H1 (cell line): ENCODE measurements around the gene SYNJ2. TPM values are rescaled to one million over a fixed set of nuclear protein-coding genes. Genes with fewer than 3 reads are reported as not detected.

Experiments
- CTCF ChIA-PET: fragments of 300-600 bp; sonication (Branson Sonifier 250); formaldehyde crosslinking; loops from one replicate; lab custom pipeline; 2021; ENCODE audit not compliant: partially characterized antibody; lab: Charles Lee
- POLR2A ChIA-PET: fragments of 300-600 bp; sonication (Branson Sonifier 250); formaldehyde crosslinking; loops from one replicate; lab custom pipeline; 2021; ENCODE audit warnings: inconsistent platforms; ENCODE audit not compliant: partially characterized antibody; lab: Charles Lee
- DNase-seq, 2 experiments: peaks; one replicate each; pipeline versions ENCODE4 v3.0.0 to v3.0.0-alpha.2; 2010 to 2022; ENCODE audit warnings: low spot score in 2 of 2, low read depth in 1 of 2, mixed read lengths in 1 of 2
- FAIRE-seq: peaks from 2 replicates; lab custom pipeline; 2011; peaks lifted over from hg19 to GRCh38; lab: Jason Lieb, UNC
- H2AFZ ChIP-seq: 2 replicates; pipeline ENCODE4 v1.8.1; 2012; ENCODE audit warnings: low read length, inconsistent platforms
- H2AK5ac ChIP-seq: 2 replicates; pipeline ENCODE4 v1.6.1; 2013; ENCODE audit warnings: low read depth, low read length
- H2BK120ac ChIP-seq: replicated peaks from 2 replicates; pipeline ENCODE3; 2013; ENCODE audit warnings: low read depth, low read length, inconsistent platforms
- H2BK12ac ChIP-seq: 2 replicates; pipeline ENCODE4 v1.6.1; 2013; ENCODE audit warnings: low read depth, low read length
- H2BK15ac ChIP-seq: 2 replicates; pipeline ENCODE4 v1.6.1; 2013; ENCODE audit warnings: low read length
- H2BK20ac ChIP-seq: 2 replicates; pipeline ENCODE4 v1.6.1; 2013; ENCODE audit warnings: low read length
- H2BK5ac ChIP-seq: 2 replicates; pipeline ENCODE4 v1.6.1; 2013; ENCODE audit warnings: low read depth, low read length
- H3K14ac ChIP-seq: 2 replicates; pipeline ENCODE4 v1.6.1; 2013; ENCODE audit warnings: inconsistent platforms; ENCODE audit not compliant: insufficient read length
- H3K18ac ChIP-seq: 2 replicates; pipeline ENCODE4 v1.6.1; 2013; ENCODE audit warnings: low read length; ENCODE audit errors: extremely low read depth
- H3K23ac ChIP-seq: 2 replicates; pipeline ENCODE4 v1.6.1; 2013; ENCODE audit warnings: inconsistent platforms; ENCODE audit not compliant: insufficient read length
- H3K23me2 ChIP-seq: 2 replicates; pipeline ENCODE4 v1.6.1; 2013; ENCODE audit warnings: low read depth, low read length
- H3K27ac ChIP-seq: 2 replicates; pipeline ENCODE4 v1.6.1; 2011; ENCODE audit warnings: low read depth, low read length, inconsistent platforms
- H3K27me3 ChIP-seq, 4 experiments: replicated peaks in 1 of 4; 1 replicate in 1 of 4; 2 replicates in 3 of 4; pipeline versions ENCODE4 v1.6.1 to v1.8.1; 2011 to 2013; ENCODE audit warnings: low read length in 3 of 4, mild to moderate bottlenecking in 3 of 4, inconsistent platforms in 2 of 4, mixed read lengths in 2 of 4, moderate library complexity in 1 of 4; ENCODE audit not compliant: control insufficient read depth in 3 of 4, insufficient read depth in 3 of 4; ENCODE audit errors: extremely low read depth in 1 of 4
- H3K36me3 ChIP-seq, 4 experiments: 2 replicates each; pipeline versions ENCODE4 v1.6.1 to v1.8.1; 2011 to 2013; ENCODE audit warnings: mild to moderate bottlenecking in 4 of 4, low read length in 3 of 4, moderate library complexity in 2 of 4, control low read depth in 1 of 4, inconsistent platforms in 1 of 4; ENCODE audit not compliant: insufficient read depth in 4 of 4, control insufficient read depth in 2 of 4
- H3K4ac ChIP-seq: replicated peaks from 2 replicates; pipeline ENCODE3; 2013; ENCODE audit warnings: low read length, low read depth, mixed read lengths, inconsistent platforms; ENCODE audit not compliant: insufficient read length
- H3K4me1 ChIP-seq, 4 experiments: replicated peaks in 1 of 4; 1 replicate in 1 of 4; 2 replicates in 3 of 4; pipeline versions ENCODE4 v1.6.1 to v1.8.1; 2011 to 2013; ENCODE audit warnings: low read length in 3 of 4, inconsistent platforms in 2 of 4, mixed read lengths in 1 of 4; ENCODE audit not compliant: insufficient read depth in 4 of 4, control insufficient read depth in 3 of 4
- H3K4me2 ChIP-seq, 2 experiments: 2 replicates each; pipeline versions ENCODE4 v1.6.1 to v1.8.1; 2011 to 2013; ENCODE audit warnings: low read depth in 2 of 2, low read length in 2 of 2, control low read depth in 1 of 2, inconsistent platforms in 1 of 2, mild to moderate bottlenecking in 1 of 2; ENCODE audit not compliant: insufficient read depth in 1 of 2
- H3K4me3 ChIP-seq, 4 experiments: fragments of 200-600, 300-600 bp in 1 of 4; sonication (generic), shearing (Covaris generic), sonication (Bioruptor Twin) in 1 of 4; 2 replicates each; pipeline versions ENCODE4 v1.5.1 to v1.8.1; 2011 to 2016; ENCODE audit warnings: low read length in 4 of 4, low read depth in 3 of 4, control low read depth in 2 of 4, inconsistent platforms in 2 of 4, mild to moderate bottlenecking in 2 of 4, mixed read lengths in 1 of 4, moderate library complexity in 1 of 4; ENCODE audit not compliant: insufficient read depth in 2 of 4; ENCODE audit errors: extremely low read depth in 1 of 4
- H3K56ac ChIP-seq: replicated peaks from 2 replicates; pipeline ENCODE3; 2013; ENCODE audit warnings: low read depth, mild to moderate bottlenecking, mixed read lengths, low read length, inconsistent platforms; ENCODE audit not compliant: insufficient read length
- H3K79me1 ChIP-seq: 2 replicates; pipeline ENCODE4 v1.6.1; 2013; ENCODE audit warnings: low read depth, low read length, control low read depth
- H3K79me2 ChIP-seq, 2 experiments: 2 replicates each; pipeline versions ENCODE4 v1.6.1 to v1.8.1; 2012 to 2013; ENCODE audit warnings: low read length in 2 of 2, mild to moderate bottlenecking in 2 of 2, inconsistent platforms in 1 of 2; ENCODE audit not compliant: insufficient read depth in 2 of 2, control insufficient read depth in 1 of 2
- H3K9ac ChIP-seq, 4 experiments: replicated peaks in 1 of 4; 1 replicate in 1 of 4; 2 replicates in 3 of 4; pipeline versions ENCODE4 v1.6.1 to v1.8.1; 2011 to 2013; ENCODE audit warnings: low read depth in 3 of 4, low read length in 3 of 4, control low read depth in 2 of 4, mild to moderate bottlenecking in 2 of 4, moderate library complexity in 2 of 4, inconsistent platforms in 1 of 4; ENCODE audit errors: extremely low read depth in 1 of 4
- H3K9me3 ChIP-seq, 2 experiments: 2 replicates each; pipeline versions ENCODE4 v1.6.1 to v1.8.1; 2012 to 2013; ENCODE audit warnings: mild to moderate bottlenecking in 2 of 2, moderate library complexity in 2 of 2, control low read depth in 1 of 2, inconsistent platforms in 1 of 2, low read depth in 1 of 2, low read length in 1 of 2, mixed read lengths in 1 of 2; ENCODE audit not compliant: insufficient read depth in 2 of 2
- H4K20me1 ChIP-seq, 2 experiments: replicated peaks in 1 of 2; 2 replicates each; pipeline versions ENCODE3 to v1.8.1; 2011 to 2013; ENCODE audit warnings: inconsistent platforms in 2 of 2, low read length in 2 of 2, mild to moderate bottlenecking in 1 of 2; ENCODE audit not compliant: insufficient read depth in 2 of 2, control insufficient read depth in 1 of 2
- H4K5ac ChIP-seq: 2 replicates; pipeline ENCODE4 v1.6.1; 2013; ENCODE audit warnings: low read length, low read depth, mixed read lengths, inconsistent platforms; ENCODE audit not compliant: insufficient read length
- H4K8ac ChIP-seq: 2 replicates; pipeline ENCODE4 v1.8.0; 2013; ENCODE audit warnings: mild to moderate bottlenecking, moderate library complexity, low read length, inconsistent platforms; ENCODE audit not compliant: insufficient read depth; ENCODE audit errors: extremely low read depth
- H4K91ac ChIP-seq: replicated peaks from 2 replicates; pipeline ENCODE3; 2013; ENCODE audit warnings: low read length, mixed read lengths, inconsistent platforms; ENCODE audit not compliant: insufficient read length
- FOSL1 ChIP-seq: IDR thresholded peaks from 2 replicates; pipeline ENCODE4 v1.6.1; 2011; ENCODE audit warnings: mild to moderate bottlenecking, low read depth, low read length, moderate library complexity; ENCODE audit not compliant: insufficient read depth
- NANOG ChIP-seq: IDR thresholded peaks from 2 replicates; pipeline ENCODE4 v1.6.1; 2011; ENCODE audit warnings: low read length, low read depth, mild to moderate bottlenecking, inconsistent platforms; ENCODE audit not compliant: insufficient read depth, poor library complexity, severe bottlenecking
- RAD21 ChIP-seq, 2 experiments: IDR thresholded peaks in 1 of 2; conservative IDR thresholded peaks in 1 of 2; 2 replicates each; pipeline ENCODE4 v1.6.1; 2011; ENCODE audit warnings: low read depth in 2 of 2, low read length in 2 of 2, improper control_type of control experiment in 1 of 2, inconsistent platforms in 1 of 2, mild to moderate bottlenecking in 1 of 2, moderate library complexity in 1 of 2
- RNF2 ChIP-seq: fragments of 200-900, 300-1000 bp; sonication (generic); IDR thresholded peaks from 2 replicates; pipeline ENCODE4 v1.7.1; 2016; ENCODE audit warnings: borderline replicate concordance, low read depth, mild to moderate bottlenecking, antibody characterized with exemption, low read length; ENCODE audit not compliant: poor library complexity, severe bottlenecking; ENCODE audit errors: missing control alignments
- RXRA ChIP-seq: IDR thresholded peaks from 2 replicates; pipeline ENCODE4 v1.6.1; 2011; ENCODE audit warnings: low read depth, mild to moderate bottlenecking, low read length, moderate library complexity; ENCODE audit not compliant: insufficient read depth
- SIX5 ChIP-seq: IDR thresholded peaks from 2 replicates; pipeline ENCODE4 v1.6.1; 2011; ENCODE audit warnings: mild to moderate bottlenecking, low read depth, low read length
- SP4 ChIP-seq: IDR thresholded peaks from 2 replicates; pipeline ENCODE4 v1.6.1; 2012; ENCODE audit warnings: low read length, inconsistent platforms
- SRF ChIP-seq: IDR thresholded peaks from 2 replicates; pipeline ENCODE4 v1.6.1; 2011; ENCODE audit warnings: mild to moderate bottlenecking, low read depth, low read length, moderate library complexity
- SUZ12 ChIP-seq: fragments of 200-600 bp; sonication (generic); IDR thresholded peaks from 2 replicates; pipeline ENCODE4 v1.6.1; 2012; ENCODE audit warnings: mild to moderate bottlenecking, inconsistent platforms, low read length, moderate library complexity, mixed read lengths
- TBP ChIP-seq: IDR thresholded peaks from 2 replicates; pipeline ENCODE4 v1.6.1; 2011; ENCODE audit warnings: low read depth, low read length, improper control_type of control experiment
- WGBS, 2 experiments: shearing (Covaris generic) in 1 of 2; methylation state at CpG; one replicate each; pipeline versions ENCODE4 v1.1.6 to v1.1.7; 2013 to 2015; ENCODE audit warnings: low lambda C conversion rate in 2 of 2, mixed read lengths in 2 of 2, inconsistent platforms in 1 of 2, low coverage in 1 of 2, missing lambda C conversion rate in 1 of 2; ENCODE audit not compliant: insufficient replicate concordance in 2 of 2, insufficient coverage in 1 of 2, insufficient read length in 1 of 2; ENCODE audit errors: extremely low coverage in 1 of 2, missing lambda C conversion rate in 1 of 2; 5-methylcytosine and 5-hydroxymethylcytosine counted together
- polyA plus RNA-seq, 7 experiments: library from polyadenylated mRNA; depleted of rRNA in 3 of 7; stranded (reverse) in 5 of 7; unstranded in 2 of 7; fragments of >200 nt in 5 of 7; fragments of 200-250 nt in 2 of 7; gene quantifications; 1 replicate in 5 of 7; 2 replicates in 1 of 7; 4 replicates in 1 of 7; pipeline versions ENCODE4 v1.2.1 to v1.2.3, GENCODE V29; 2011 to 2013; ENCODE audit warnings: missing spikeins in 2 of 7, mixed read lengths in 2 of 7
- total RNA-seq: library from RNA; stranded (reverse); fragmentation: NEBNext Ultra II Directional; extraction: Animal tissue kit (Norgen Biotek cat#: 25700); gene quantifications from 2 replicates; pipeline ENCODE4 v1.2.1, GENCODE V29; 2021
- TF ChIP-seq, protein P1 (sequence below): IDR thresholded peaks from 2 replicates; pipeline ENCODE4 v1.6.1; 2012; ENCODE audit warnings: inconsistent platforms

Gene SYNJ2
- total and polyA plus RNA-seq, 2 of the 8 experiments (the other 6 are each of a cell fraction or from before 2014, with no cell fraction given), result 3.7 to 13.9 TPM

DNA sequence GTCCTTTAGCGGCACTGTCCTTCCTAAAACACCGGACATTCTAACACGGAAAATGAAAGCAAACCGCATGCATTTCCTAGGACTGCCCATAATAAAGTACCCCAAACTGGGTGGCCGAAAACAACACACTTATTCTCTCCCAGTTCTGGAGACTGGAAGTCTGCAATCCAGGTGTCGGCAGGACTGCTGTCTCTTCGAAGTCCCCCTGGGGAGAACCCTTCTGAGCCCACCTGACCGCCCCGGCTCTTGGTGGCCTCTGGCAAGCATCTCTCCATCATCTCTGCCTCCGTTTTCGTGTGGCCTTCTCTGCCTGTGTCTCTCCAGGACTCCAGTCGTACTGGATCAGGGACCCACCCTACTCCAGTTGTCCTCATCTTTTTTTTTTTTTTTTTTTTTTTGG is 55.4 kb downstream of the SYNJ2 start:
- no peak overlapping the region for H2AK5ac ChIP-seq
- H3K79me1 ChIP-seq, result no peaks in the 10 kb centered on the region; the same call in 1 of the 2 replicates
- no peak overlapping the region for H3K18ac ChIP-seq
- no peak overlapping the region for H3K14ac ChIP-seq
- H2BK12ac ChIP-seq, result no peak overlapping the region
- no peak overlapping the region for H4K5ac ChIP-seq
- peaks cover 0 to 10% (median 6%) of the 10 kb centered on the region in 4 experiments; a peak in 5 of 7 replicates for H3K4me1 ChIP-seq
- H4K20me1 ChIP-seq, result peaks cover 0 to 3% of the 10 kb centered on the region in 2 experiments
- peaks cover 3% of the 10 kb centered on the region; the same call in 1 of the 2 replicates for H3K23me2 ChIP-seq
- no peak overlapping the region for H2BK20ac ChIP-seq
- H2BK5ac ChIP-seq, result no peak overlapping the region
- no peak overlapping the region for H3K9ac ChIP-seq
- no peaks in the 10 kb centered on the region for H3K36me3 ChIP-seq
- ChIA-PET POLR2A (no interaction called here), CTCF (interaction anchor here (0.7 to 3.3 kb wide), 4 partner anchors 12 to 419 kb away, joined by 3 to 15 read pairs (median 4); no protein-coding TSS in a partner anchor)
- no peak overlapping the region for H4K8ac ChIP-seq
- H3K27me3 ChIP-seq, result no peaks in the 10 kb centered on the region
- 94% methylated on average over 12 of the region's 12 CpGs; no CpG with 5 or more reads in 1 of the 2 experiments for WGBS, 2 experiments
- H3K4me2 ChIP-seq, result no peak overlapping the region
- no peak overlapping the region for H4K91ac ChIP-seq
- no peak overlapping the region for H2AFZ ChIP-seq
- H3K23ac ChIP-seq, result no peak overlapping the region
- no peak overlapping the region for H2BK120ac ChIP-seq
- H3K9me3 ChIP-seq, result no peaks in the 10 kb centered on the region
- no peak overlapping the region for H3K27ac ChIP-seq
- H3K79me2 ChIP-seq, result no peaks in the 10 kb centered on the region
- FAIRE-seq (no peak), DNase-seq (no peak)
- H3K4me3 ChIP-seq, result no peak overlapping the region
- no peak overlapping the region for H3K56ac ChIP-seq
- no peak overlapping the region for H3K4ac ChIP-seq
- no peak overlapping the region for H2BK15ac ChIP-seq
- no peak for TF ChIP-seq TBP
- TF ChIP-seq FOSL1, result no peak
- TF ChIP-seq SIX5, result no peak
- TF ChIP-seq SP4, result no peak
- no peak for TF ChIP-seq SRF
- TF ChIP-seq NANOG, result no peak
- TF ChIP-seq RNF2, result no peak
- no peak for TF ChIP-seq RXRA
- TF ChIP-seq SUZ12, result no peak
- no peak for TF ChIP-seq RAD21 (IDR thresholded peaks at IDR 0.05 in 1 of 2, conservative IDR thresholded peaks at IDR 0.05 in 1 of 2; ENCODE audit: low read depth in 2 of 2, low read length in 2 of 2)
- TF ChIP-seq, protein P1, sequence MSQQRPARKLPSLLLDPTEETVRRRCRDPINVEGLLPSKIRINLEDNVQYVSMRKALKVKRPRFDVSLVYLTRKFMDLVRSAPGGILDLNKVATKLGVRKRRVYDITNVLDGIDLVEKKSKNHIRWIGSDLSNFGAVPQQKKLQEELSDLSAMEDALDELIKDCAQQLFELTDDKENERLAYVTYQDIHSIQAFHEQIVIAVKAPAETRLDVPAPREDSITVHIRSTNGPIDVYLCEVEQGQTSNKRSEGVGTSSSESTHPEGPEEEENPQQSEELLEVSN, result no peak
- TF ChIP-seq, all 59 proteins: peak for 0
